Glutamatergic neuron (in vitro differentiated cells): ENCODE data around the gene TVP23A. TPM values are rescaled to one million over a fixed set of nuclear protein-coding genes. Genes with fewer than 3 reads are reported as not detected.

Source experiments
- DNase-seq: peaks from one replicate; pipeline ENCODE4 v3.0.0; 2022
- H3K27ac Mint-ChIP-seq: one replicate; pipeline ENCODE4 v1.8.0; 2020; ENCODE audit warnings: mild to moderate bottlenecking, mixed read lengths, inconsistent platforms; ENCODE audit not compliant: unreplicated experiment
- H3K27me3 Mint-ChIP-seq: one replicate; pipeline ENCODE4 v1.8.0; 2020; ENCODE audit warnings: mild to moderate bottlenecking, moderate library complexity, mixed read lengths, inconsistent platforms; ENCODE audit not compliant: unreplicated experiment
- H3K36me3 Mint-ChIP-seq: one replicate; pipeline ENCODE4 v1.8.0; 2020; ENCODE audit warnings: mild to moderate bottlenecking, mixed read lengths, inconsistent platforms; ENCODE audit not compliant: unreplicated experiment
- H3K4me1 Mint-ChIP-seq: one replicate; pipeline ENCODE4 v1.8.0; 2020; ENCODE audit warnings: mild to moderate bottlenecking, low read depth, mixed read lengths, inconsistent platforms; ENCODE audit not compliant: unreplicated experiment
- H3K4me3 Mint-ChIP-seq: one replicate; pipeline ENCODE4 v1.8.0; 2020; ENCODE audit warnings: mild to moderate bottlenecking, mixed read lengths, inconsistent platforms; ENCODE audit not compliant: unreplicated experiment
- H3K9me3 Mint-ChIP-seq: one replicate; pipeline ENCODE4 v1.8.0; 2020; ENCODE audit warnings: mild to moderate bottlenecking, moderate library complexity, mixed read lengths, inconsistent platforms; ENCODE audit not compliant: unreplicated experiment
- total RNA-seq: library from RNA; stranded (reverse); fragmentation: NEBNext Ultra II Directional; extraction: Animal tissue kit (Norgen Biotek cat#: 25700); gene quantifications from one replicate; pipeline ENCODE4 v1.2.1, GENCODE V29; 2021; ENCODE audit not compliant: unreplicated experiment
- TF ChIP-seq, protein P1 (sequence below): fragments of 200-600 bp; sonication (generic); IDR thresholded peaks from one replicate; pipeline ENCODE4 v1.5.0; 2021; ENCODE audit not compliant: partially characterized antibody, unreplicated experiment

The TVP23A gene
- total RNA-seq, 1 donor from 2014 or later, result 8.4 TPM

DNA sequence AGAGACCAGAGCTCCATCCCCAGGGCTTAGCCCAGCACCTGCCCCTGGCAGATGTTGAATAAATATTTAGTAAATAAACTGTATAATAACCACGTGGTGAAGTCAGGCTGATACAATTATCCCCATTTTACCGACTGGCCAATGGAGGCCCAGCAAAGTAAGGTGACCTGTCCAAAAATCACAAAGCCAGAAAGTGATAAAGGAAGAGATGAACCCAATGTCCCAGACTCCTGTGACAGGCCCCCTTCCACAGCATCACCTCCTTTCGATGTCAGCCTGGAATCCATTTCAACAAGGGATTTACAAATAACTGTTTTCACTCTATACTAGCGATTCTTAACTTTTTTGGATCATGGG, 5.5 kb downstream of the TVP23A start:
- Mint-ChIP-seq H3K4me1 (no peaks in the 10 kb centered on the region), H3K4me3 (no peak overlapping the region), H3K27ac (no peak overlapping the region), H3K27me3 (no peaks in the 10 kb centered on the region), H3K9me3 (no peaks in the 10 kb centered on the region), H3K36me3 (peaks cover 5% of the 10 kb centered on the region)
- no peak for DNase-seq
- TF ChIP-seq, protein P1, sequence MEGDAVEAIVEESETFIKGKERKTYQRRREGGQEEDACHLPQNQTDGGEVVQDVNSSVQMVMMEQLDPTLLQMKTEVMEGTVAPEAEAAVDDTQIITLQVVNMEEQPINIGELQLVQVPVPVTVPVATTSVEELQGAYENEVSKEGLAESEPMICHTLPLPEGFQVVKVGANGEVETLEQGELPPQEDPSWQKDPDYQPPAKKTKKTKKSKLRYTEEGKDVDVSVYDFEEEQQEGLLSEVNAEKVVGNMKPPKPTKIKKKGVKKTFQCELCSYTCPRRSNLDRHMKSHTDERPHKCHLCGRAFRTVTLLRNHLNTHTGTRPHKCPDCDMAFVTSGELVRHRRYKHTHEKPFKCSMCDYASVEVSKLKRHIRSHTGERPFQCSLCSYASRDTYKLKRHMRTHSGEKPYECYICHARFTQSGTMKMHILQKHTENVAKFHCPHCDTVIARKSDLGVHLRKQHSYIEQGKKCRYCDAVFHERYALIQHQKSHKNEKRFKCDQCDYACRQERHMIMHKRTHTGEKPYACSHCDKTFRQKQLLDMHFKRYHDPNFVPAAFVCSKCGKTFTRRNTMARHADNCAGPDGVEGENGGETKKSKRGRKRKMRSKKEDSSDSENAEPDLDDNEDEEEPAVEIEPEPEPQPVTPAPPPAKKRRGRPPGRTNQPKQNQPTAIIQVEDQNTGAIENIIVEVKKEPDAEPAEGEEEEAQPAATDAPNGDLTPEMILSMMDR, result no peak

DNA sequence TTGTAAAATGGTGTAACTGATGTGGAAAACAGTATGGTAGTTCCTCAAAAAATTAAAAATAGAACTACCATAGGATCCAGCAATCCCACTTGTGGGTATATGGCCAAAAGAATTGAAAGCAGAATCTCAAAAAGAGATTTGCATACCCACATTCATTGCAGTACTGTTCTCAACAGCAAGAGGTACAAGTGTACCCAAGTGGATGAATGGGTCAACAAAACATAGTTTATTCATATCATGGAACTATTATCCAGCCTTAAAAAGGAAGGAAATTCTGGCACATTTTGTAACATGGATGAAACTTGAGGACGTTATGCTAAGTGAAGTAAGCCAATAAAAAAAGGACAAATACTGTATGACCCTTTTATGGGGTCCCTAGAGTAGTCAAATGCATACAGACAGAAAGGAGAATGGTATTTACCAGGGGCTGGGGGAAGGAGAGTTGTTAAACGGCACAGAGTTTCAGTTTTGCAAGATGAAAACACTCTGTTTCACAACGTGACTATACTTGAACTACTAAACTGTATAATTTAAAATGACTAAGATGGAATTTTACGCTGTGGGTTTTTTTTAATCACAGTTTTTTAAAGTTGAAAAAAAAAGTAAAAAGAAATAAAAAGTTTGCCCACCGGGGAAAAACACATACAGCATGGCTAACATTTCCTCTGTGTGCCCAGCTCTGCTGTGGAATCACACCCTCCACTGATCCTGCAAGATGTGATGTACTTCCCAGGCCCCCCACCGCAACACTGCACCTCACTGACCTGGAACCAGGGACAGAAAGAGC, 6.1 kb downstream of the TVP23A start:
- no peak for DNase-seq
- Mint-ChIP-seq H3K4me1 (no peaks in the 10 kb centered on the region), H3K27me3 (no peaks in the 10 kb centered on the region), H3K4me3 (no peak overlapping the region), H3K27ac (no peak overlapping the region), H3K9me3 (no peaks in the 10 kb centered on the region), H3K36me3 (peaks cover 5% of the 10 kb centered on the region)
- TF ChIP-seq, protein P1, result no peak

DNA sequence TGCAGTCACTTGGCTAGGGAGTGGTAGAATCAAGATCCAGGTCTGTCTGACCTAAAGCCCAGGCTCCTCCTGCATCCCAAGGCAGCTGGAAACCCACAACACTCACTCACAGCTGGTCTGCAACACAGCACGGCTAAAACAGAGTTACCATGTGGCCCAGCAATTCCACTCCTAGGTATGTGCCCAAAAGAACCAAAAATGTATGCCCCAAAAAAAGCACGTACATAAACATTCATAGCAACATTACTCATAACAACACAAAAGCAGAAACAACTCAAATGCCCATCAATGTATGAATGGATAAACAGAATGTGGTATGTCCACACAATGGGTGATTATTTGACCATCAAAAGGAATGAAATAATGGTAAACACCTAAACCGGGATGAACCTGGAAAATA, 8.9 kb downstream of the TVP23A start:
- Mint-ChIP-seq H3K36me3 (peaks cover 5% of the 10 kb centered on the region), H3K4me3 (no peak overlapping the region), H3K4me1 (no peaks in the 10 kb centered on the region), H3K27ac (no peak overlapping the region), H3K9me3 (no peaks in the 10 kb centered on the region), H3K27me3 (peaks cover 2% of the 10 kb centered on the region)
- TF ChIP-seq, protein P1, result no peak
- DNase-seq, result no peak

DNA sequence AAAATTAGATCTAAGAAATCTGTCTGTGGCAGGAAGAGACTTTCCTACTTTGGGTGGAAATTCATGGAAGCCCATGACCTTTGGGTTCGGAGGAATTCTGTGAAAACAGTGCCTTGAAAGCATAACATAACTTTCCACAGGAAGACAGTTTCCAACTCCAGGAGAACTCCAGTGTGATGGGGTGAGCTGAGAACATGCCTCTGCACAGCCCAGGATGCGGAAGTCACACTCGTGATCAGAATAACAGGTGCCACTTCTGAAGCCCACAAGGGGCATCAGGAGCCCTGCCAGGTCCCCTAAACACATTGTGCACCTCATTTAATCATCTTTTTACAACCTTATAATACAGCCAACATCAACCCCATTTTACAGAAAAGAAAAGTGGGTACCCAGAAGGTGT, 9.7 kb downstream of the TVP23A start:
- Mint-ChIP-seq H3K36me3 (peaks cover 5% of the 10 kb centered on the region), H3K4me1 (no peaks in the 10 kb centered on the region), H3K4me3 (no peak overlapping the region), H3K27ac (no peak overlapping the region), H3K9me3 (no peaks in the 10 kb centered on the region), H3K27me3 (peaks cover 2% of the 10 kb centered on the region)
- no peak for DNase-seq
- TF ChIP-seq, protein P1, result no peak

DNA sequence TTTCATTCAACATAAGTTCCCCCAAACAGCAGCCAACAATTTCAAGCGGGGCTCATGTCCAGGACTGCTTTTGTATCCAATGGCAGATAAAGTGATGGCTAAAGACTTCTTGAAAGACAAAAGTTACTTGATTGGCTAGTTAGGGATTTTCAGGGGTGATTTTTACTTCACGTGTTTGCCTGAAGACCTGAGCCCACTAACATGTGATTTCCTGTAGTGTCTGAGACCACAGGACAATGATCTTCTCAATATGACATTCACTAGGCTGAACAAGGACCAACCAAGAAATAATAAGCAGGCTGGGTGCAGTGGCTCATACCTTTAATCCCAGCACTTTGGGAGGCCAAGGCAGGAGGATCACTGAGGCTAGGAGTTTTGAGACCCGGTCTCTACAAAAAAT, 10.4 kb downstream of the TVP23A start:
- Mint-ChIP-seq H3K36me3 (peaks cover 5% of the 10 kb centered on the region), H3K27ac (no peak overlapping the region), H3K9me3 (no peaks in the 10 kb centered on the region)

More for the DNA sequence above, 10.4 kb downstream of the TVP23A start:
- Mint-ChIP-seq H3K4me3 (no peak overlapping the region), H3K27me3 (peaks cover 2% of the 10 kb centered on the region), H3K4me1 (no peaks in the 10 kb centered on the region)
- TF ChIP-seq, protein P1, result no peak
- DNase-seq, result no peak
